GM21390 (cell line): ENCODE results near the gene PABPN1L.
"Not testable (repeated sequence)": the region's sequence is repeated elsewhere in the genome, so short reads cannot be mapped to it uniquely, and the experiment has no call there.

Source experiments
- ATAC-seq: cut with Tn5 transposase; IDR thresholded peaks from one replicate; pipeline ENCODE4 v1.9.1; 2021; ENCODE audit not compliant: unreplicated experiment

The PABPN1L gene

DNA sequence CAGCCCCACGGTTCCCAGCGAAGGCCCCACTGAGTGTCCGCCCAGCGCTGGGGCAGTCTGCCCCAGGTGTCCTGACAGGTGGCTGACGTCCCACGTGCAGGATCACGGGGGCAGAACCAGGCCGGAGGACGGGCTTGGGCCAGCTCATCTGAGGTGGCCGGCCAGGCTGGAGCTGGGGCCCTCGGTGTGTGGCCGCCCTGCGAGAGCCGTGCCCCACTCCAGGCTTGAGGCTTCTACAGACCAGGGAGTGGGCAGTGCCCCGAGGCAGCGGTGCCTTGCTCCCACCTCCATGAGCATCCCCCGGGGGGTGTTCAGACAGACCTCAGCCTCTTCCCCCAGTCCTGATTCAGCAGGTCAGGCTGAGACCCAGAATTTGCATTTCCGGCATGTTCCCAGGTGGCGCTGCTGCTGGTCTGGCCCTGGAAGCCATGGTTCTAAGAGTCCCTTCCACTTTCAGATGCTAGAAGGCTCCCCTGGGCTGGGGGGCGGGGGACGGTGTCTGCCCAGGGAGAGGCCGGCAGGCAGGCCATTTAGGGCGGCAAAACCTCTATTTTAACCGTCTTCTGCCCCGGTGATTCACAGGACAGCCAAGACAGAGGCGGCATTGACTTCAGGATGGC lies 35.4 kb upstream of the PABPN1L start:
- no peak for ATAC-seq

- no peak for ATAC-seq
Observed at GRCh38 chr16:88900662-88901052, 34.2 kb upstream of the PABPN1L start.

- ATAC-seq, result no peak
Observed at GRCh38 chr16:88899901-88900661, 33.6 kb upstream of the PABPN1L start.

DNA sequence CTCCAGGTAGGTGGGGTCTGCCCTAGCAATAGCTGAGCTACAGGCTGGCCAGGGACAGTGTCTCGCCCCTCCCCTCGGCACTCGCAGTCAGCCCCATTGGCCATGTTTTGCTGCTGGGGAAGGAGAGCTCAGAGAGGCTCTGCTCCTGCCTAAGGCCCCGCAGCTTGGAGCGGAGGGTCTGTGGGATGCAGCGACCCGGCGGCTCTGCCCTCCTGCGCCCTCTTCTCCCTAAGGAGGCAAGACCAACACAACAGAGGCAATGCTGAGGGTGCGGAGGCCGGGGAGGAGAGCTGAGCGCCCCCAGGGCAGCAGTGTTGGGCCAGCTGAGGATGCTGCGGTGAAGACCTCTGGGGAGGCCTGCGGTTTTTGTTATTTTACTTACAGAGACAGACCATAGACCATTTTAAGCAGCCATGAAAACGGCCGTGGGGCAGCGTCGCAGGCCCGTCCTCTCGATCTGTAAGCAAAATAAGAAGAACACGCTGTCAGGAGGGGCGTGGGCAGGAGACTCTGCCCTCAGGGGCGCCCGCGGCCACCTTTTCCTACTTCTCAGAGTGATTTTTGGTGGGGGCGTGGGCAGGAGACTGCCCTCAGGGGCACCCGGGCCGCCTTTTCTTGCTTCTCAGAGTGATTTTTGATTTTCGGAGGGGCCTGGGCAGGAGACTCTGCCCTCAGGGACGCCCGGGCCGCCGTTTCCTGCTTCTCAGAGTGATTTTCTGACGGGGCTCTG lies 31.4 kb upstream of the PABPN1L start:
- no peak for ATAC-seq

GRCh38 chr16:88896238-88897070 lies 30.0 kb upstream of the PABPN1L start:
- no peak for ATAC-seq

DNA sequence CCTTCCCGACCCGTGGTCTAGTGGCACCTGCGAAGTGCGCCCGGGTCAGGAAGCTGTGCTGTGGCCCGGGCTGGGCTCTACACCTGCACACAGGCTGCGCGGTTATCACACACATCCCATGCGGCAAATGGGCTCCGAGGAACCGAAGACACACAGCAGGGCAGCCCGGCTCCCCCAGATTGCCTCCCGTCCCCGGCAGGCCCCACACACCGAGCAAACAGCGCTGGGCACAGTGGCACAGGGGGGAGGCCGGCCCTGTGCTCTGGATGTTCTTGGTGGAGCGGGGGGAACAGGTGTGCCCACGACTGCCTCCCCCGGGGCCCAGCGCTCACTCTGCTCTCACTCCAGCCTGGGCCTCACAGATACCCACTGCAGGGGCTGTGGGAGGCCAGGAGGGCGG lies 28.9 kb upstream of the PABPN1L start:
- no peak for ATAC-seq

GRCh38 chr16:88894681-88895300 lies 28.3 kb upstream of the PABPN1L start:
- no peak for ATAC-seq

- not testable (repeated sequence) for ATAC-seq
Observed at GRCh38 chr16:88894266-88894665, 27.8 kb upstream of the PABPN1L start.

DNA sequence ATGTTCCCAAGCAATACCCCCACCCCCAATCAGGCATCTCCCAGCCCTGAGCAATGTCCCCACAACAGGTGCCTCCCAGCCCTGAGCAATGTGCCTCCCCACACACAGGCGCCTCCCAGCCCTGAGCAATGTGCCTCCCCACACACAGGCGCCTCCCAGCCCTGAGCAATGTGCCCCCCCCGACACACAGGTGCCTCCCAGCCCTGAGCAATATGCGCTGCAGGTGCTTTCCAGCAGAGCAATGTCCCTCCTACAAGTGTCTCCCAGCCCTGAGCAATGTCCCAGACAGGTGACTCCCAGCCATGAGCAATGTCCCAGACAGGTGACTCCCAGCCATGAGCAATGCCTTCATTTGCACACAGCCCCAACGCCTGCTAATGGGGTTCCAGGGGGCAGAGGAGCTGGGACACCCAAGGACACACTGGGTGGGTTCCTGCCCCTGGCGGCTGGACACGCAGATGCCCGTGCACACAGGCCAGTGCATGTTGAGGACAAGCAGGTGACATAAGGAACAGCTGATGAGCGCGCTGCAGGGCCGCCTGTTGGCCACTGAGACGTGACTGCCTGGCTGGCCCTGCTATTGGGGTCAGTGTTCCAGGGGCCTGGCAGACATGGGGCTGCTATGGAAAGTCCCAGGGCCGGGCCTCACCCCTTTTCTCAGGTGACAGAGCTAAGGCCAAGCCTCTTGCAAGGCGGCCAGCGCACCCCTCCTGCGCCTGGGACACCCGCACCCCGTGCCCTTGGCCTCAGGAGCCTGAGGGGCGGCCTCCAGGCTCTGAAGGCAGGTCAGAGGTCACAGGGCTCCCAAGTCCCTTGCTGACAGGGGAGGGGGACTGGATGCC lies 26.9 kb upstream of the PABPN1L start:
- ATAC-seq, result no peak

- no peak for ATAC-seq
Observed at GRCh38 chr16:88892065-88892464, 25.6 kb upstream of the PABPN1L start.

DNA sequence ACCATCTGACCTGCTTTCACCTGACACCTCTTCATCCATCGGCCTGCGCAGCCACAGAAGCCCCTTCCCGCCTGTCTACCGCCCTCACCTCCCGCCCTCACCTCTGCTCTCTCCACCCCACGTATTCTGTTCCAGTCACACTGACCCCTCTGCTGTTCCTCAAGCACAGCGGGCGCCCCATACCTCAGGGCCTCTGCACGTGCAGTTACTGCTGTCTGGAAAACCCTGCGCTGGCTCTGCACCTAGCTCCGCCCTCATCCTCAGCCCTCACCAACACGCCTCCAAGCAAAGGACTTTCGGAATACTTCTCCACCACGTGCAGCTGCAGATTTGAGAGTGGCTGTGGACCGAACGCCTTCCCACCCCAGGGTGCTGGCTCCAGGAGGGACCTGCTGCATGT lies 24.6 kb upstream of the PABPN1L start:
- ATAC-seq, result no peak

DNA sequence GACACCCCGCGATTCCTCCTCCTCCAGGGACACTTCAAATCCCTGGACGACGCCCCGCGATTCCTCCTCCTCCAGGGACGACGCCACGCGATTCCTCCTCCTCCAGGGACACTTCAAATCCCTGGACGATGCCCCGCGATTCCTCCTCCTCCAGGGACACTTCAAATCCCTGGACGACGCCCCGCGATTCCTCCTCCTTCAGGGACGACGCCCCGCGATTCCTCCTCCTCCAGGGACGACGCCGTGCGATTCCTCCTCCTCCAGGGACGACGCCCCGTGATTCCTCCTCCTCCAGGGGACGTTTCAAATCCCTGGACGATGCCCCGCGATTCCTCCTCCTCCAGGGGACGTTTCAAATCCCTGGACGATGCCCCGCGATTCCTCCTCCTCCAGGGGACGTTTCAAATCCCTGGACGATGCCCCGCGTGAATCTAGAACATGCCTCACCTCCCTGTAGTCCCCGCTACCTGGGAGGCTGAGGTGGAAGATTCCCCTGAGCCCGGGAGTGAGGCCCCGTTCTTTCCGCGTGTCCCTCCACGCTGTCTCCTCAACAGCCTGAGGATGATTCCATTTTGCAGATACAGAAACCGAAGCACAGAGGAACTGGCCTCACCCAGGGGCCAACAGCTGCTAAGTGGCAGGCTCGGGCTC lies 23.4 kb upstream of the PABPN1L start:
- ATAC-seq, result not testable (repeated sequence)

DNA sequence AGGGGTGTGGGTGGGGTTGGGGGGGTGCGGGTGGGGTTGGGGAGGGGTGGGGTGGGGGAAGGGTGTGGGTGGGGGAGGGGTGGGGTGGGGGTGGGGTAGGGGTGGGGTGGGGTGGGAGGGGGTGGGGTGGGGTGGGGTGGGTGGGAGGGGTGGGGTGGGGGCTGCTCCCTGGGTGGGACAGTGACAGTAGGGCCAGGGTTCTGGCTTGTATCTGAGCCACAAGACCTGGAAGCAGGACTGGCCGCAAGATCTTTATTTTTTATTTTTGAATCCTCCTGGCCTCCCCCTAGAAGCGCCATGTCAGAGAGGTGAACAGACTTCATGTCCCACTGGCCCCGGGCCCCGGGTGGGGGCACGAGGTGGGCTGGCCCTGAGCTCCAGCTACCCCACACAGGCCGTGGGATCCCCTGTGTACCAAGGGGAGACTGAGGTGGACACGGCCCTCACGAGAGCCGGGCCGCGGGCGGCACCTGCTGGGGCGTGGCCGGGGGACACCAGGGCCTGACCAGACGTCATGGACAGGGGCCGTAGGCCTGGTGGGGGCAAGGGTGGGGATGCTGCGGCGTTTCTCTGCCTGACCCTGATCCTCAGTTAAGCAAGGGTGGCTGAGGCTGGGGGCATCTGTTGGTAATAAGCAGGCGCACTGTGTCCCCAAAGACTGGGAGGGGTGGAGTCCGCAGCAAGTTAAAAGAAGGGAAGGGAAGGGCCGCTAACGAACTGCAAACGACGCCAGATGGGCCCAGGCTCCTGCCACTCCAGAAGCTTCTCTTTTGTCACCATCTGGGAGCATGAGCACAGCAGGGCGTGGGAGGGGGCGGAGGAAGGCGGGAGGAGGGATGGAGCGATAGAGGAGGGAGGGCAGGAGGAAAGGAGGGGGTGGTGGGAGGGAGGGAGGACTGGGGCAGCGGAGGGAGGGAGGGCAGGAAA lies 22.3 kb upstream of the PABPN1L start:
- no peak for ATAC-seq

GRCh38 chr16:88888057-88888456 lies 21.6 kb upstream of the PABPN1L start:
- no peak for ATAC-seq

- ATAC-seq, result no peak
Observed at GRCh38 chr16:88886845-88887521, 20.5 kb upstream of the PABPN1L start.

DNA sequence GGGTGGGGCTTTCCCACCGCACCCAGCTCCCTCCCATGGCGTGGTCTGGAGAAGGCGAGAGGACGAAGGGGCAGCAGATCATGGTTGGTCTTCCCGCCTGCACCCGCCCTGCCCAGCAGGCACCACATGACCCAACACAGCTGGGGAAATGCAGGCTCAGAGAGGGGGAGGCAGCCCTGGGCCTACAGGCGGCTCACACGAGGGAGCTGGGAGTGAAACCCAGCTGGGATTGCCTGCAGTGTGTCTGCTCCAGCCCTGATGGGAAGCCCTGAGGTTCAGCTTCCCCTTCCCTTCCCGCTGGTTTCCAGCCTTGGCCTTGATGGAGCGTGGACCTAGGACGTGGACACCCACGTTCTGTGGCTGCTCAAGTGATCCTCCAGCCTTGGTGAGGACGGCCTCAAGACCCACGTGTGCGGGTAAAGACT lies 20.0 kb upstream of the PABPN1L start:
- no peak for ATAC-seq

DNA sequence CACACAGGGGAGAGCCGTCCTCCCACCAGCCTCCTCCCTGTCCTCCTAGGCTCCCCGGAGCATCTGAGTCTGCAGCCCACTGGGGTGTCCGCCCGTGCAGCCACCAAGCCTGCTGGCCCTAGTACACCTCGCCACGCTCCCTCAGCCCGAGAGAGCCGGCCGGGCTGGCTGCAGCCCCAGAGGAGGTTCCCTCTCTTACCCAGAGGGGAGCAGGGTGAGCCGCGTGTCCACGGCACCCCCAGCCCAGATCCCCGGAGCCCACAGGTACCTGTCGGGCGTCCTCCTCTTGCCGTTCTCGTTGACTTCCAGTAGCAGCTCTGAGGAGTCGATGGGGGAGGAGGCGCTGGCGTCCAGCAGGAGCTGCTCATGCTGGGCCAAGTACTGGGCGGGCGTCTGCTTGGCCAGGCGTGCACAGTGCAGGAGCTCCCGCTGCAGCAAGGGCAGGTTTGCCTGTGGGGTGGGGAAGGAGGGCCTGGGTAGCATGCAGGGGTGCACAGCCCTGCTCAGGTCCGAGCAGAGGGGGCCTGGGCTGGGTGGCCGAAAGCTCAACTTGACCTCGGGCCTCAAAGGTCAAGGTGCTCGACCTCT lies 19.3 kb upstream of the PABPN1L start:
- no peak for ATAC-seq
